ENCODE data around the gene MBD3.

Gene MBD3

DNA sequence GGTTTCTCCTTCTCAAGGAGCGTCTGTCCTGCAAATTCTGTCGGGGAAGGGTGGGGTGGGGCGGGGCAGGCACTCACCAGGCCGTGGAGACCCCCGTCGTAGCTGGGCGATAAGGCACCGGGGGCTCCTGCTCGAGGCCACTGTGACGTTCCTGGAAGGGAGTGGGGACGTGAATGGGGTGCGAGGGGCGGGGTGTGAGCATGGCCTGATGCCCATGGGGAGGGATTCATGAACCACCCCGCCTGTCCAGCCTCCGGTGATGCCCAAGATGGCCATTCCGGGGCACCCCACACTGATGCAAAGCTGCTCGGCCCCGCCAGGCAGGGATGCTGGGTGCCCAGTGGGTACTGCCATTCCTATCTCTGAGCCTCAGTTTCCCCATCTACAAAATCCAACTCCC lies 27.0 kb upstream of the MBD3 start:
- no peak for DNase-seq (ENCODE audit: low read depth in 2 of 3, low spot score in 1 of 3)

DNA sequence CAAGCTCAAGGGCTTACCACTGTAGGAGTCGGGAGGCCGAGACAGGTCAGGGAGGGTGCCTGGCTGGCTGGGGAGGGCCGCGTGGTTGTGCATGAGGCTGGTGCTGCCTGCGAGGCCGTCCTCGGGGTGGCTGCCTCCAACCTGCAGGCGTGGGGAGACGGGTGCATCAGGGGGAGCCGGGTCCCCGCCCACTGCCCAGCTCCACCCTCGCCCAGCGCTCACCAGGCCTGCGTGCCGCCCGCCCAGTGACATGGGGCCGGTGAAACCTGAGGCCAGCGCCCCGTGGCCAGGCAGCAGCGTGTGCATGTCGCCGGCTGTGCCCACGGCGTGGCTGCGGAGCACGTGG lies 26.4 kb upstream of the MBD3 start:
- DNase-seq (ENCODE audit: low read depth in 2 of 3, low spot score in 1 of 3): no peak

DNA sequence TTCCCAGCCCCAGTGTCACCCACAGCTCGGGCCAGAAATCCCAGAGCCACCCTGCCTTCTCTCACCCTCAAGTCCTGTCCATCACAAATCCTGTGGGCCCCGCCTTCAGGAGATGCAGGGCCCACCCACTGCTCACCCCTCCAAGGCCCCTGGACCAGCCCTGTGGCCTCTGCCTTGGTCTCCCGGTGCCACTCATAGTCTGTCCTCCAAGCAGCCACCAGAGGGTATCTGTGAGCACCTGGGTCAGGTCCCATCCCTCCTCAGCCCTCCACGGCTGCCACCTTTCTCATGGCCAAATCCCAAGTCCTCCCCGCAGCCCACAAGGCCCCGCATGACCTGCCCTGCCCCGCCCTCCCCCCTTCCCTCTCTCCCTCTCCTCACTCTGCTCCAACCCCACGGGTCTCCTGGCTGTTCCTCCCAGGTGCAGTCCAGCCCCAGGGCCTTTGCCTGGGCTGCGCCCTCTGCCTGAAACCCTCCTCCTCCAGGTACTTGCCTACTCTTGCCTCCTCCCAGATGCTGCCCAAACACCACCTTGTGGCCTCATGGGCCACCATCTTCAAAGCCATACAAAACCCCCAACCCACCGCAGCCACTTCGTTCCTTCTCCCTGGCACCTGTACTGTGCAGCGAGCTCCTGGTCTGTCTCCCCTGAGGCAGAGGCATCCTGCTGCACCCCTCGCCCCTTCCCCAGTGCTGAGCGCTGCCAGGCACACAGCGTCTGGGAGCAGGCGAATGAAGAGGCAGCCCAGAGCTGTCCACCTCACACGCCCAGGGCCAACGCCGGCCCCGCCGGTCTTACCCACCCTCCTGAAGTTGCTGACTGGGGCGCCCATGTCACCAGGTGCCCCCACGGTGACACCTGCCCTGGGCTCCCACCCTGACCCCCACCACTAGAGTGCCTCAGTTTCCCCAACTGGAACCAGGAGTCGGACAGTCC lies 25.8 kb upstream of the MBD3 start:
- no peak for DNase-seq (ENCODE audit: low read depth in 2 of 3, low spot score in 1 of 3)

DNA sequence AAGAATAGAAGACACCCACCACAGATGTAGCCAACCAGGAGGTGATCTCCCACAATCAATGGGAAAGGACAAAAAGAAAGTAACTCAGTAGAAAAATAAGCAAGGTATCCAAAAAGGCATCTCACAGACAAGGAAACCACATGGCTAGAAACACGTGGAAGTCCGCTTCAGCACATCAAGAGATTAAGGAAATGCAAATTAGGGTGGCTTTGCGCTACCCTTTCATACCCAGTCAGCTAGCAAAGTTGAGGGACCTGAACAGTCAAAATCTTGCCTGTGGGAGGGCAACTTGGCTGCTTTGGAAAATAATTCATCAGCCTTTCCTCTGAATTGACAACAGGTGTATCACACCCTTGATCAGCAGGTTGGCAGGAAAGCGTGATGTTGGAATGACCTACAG lies 24.2 kb upstream of the MBD3 start:
- no peak for DNase-seq (ENCODE audit: low read depth in 2 of 3, low spot score in 1 of 3)

DNA sequence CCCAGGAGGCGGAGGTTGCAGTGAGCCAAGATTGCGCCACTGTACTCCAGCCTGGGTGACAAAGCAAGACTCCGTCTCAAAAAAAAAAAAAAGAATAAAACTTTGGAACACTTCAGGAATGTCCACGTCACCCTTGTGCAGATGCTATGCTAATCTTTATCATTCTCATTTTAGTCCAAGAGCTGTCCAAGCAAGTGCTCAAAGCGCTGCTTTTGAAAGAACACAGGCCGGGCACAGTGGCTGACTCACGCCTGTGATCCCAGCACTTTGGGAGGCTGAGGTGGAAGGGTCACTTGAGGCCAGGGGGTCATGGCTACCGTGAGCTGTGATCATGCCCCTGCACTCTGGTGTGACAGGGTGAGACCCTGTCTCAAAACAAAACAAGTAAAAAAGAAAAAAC lies 23.7 kb upstream of the MBD3 start:
- no peak for DNase-seq (ENCODE audit: low read depth in 2 of 3, low spot score in 1 of 3)

DNA sequence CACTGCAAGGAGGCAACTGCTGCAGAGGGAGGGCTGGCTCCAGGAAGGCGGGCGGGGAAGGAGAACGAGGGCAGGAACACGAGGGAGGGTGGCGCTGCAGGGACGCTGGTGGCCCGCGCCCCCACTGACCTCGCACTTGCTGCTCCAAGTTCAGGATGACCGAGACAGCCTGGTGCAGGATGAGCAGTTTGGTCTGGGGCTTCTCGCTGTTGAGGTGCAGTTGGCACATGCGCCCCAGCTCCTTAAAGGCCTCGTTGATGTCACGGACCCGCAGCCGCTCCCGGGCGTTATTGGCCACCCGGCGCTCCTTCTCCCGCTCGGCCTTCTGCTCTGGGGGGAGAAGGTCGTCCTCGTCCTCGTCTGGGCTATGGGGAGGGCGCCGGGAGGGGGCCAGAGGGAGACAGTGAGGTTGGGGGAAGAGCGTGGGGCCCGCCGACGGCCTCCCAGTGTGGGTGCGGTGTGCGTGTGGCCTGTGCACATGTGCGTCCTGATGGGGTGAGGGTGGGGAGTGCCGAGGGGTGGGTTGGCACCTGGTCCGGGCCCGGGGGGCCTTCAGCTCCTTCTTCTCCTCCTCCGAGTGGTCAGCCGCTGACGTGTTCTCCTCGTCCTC lies 22.6 kb upstream of the MBD3 start:
- DNase-seq (ENCODE audit: low read depth in 2 of 3, low spot score in 1 of 3): no peak

DNA sequence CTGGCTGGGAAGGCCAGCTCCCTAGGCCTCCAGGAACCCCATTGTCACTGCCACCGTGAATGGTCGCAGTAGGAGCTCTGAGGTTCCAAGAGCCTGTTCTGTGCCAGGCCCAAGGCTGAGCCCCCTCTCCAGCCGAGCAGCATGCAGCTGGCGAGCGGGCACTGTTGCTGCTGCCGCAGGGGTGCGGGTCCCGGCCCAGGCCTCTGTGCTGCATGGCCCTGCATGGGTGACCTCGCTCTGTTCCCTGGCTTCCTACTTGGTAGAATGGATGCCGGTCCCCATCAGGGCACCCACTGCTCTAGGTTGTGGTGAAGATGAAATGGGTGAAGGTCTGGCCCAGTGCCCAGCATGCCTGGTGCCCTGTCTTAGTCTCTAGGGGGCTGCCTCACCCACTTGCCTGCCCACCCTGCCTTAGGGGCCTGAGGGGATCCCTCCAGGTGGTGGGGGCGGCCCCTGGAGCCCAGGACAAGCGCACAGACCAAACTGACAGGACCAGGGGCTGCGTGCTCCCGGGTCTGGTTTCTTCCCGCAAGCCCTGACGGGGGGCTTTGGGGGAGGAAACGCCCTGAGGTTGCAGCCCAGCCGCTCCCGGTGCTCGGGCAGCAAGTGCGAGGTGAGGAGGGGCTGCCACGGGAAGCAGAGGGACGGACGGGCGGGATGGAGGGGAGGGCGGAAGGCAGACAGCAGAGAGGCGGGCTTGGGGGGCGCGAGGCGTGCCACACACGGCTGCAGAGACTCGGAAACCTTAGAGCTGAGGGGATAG lies 21.3 kb upstream of the MBD3 start:
- DNase-seq (ENCODE audit: low read depth in 2 of 3, low spot score in 1 of 3): no peak

DNA sequence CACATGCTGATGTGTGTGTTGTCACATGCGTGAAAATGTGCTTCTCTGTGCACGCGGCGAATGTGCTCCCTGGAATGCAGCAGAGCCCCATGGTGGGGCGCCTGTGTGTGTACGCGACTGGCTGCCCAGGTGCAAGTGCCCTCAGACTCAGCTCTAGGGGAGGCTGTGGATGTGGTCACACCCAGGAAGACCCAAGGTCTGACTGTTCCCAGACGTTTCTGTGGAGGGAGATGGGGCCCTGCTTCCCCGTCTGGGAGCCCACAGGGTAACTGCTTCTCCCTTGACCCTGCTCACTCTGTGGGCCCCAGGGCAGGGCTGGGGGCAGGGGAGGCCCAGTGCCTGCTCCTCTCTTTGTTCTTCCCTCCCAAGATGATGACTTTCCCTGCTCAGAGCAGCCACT lies 20.5 kb upstream of the MBD3 start:
- no peak for DNase-seq (ENCODE audit: low read depth in 2 of 3, low spot score in 1 of 3)

DNA sequence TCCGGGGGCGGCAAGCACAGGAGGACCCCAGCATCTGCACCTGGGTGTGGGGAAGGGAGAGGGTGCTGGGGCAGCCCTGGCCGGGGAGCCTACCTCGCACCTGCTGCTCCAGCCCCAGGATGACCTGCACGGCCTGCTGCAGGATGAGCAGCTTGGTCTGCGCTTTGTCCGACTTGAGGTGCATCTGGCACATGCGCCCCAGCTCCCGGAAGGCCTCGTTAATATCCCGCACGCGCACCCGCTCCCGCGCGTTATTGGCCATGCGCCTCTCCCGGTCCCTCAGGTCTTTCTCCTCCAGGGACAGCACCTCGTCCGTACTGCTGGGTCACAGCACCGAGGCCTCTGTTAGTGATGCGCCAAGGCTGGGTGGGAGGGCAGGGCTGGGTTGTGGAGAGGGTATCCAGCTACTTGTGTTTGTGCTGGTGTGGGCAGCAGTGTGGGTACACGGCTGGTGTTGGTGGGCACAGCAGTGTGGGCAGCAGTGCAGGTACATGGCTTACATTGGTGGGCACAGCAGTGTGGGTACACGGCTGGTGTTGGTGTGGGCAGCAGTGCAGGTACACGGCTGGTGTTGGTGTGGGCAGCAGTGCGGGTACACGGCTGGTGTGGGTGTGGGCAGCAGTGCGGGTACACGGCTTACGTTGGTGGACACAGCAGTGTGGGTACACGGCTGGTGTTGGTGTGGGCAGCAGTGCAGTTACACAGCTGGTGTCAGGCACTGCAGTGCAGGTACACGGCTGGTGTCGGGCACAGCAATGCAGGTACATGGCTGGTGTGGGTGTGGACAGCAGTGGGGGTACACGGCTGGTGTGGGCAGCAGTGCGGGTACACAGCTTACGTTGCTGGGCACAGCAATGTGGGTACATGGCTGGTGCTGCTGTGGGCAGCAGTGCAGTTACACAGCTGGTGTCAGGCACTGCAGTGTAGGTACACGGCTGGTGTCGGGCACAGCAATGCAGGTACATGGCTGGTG lies 19.7 kb upstream of the MBD3 start:
- DNase-seq (ENCODE audit: low read depth in 2 of 3, low spot score in 1 of 3): no peak

DNA sequence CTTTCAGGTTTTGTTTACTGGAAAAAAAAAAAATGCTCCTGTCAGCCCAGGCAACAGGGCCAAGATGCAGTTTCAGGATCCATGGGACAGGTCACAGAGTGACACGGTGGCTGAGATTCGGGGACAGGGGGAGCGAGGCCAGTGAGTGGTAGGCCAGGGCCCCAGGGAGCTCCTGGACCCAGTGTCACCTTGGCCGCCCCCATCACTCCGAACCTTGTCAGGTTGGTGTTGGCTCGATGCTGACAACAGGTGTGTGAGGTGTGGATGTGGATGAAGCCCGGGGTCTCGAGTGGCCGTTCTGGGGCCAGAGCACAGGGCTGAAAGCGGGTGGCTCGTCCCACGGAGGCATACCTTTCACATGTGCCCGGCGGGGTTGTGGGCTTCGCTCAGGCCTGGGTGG lies 18.7 kb upstream of the MBD3 start:
- no peak for DNase-seq (ENCODE audit: low read depth in 2 of 3, low spot score in 1 of 3)

DNA sequence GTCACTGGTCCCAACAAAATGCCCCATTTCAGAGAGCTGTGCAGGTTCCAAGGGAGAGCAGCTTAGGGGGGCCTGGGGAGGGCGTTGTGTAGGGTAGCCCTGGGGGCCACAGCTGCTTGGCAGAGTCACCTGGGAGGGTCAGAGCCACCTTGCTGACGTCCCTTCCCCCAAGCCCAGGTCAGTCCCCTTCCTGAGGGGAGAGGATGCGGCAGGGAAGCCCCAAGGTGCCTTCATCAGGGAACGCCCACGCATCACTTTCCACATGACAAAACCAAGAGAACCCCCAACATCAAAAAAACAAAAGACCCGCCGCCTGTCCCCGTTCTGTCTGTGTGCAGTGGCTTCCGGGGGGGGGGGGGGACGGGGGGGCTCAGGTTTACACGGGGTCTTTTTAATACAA lies 17.9 kb upstream of the MBD3 start:
- DNase-seq (ENCODE audit: low read depth in 2 of 3, low spot score in 1 of 3): no peak

DNA sequence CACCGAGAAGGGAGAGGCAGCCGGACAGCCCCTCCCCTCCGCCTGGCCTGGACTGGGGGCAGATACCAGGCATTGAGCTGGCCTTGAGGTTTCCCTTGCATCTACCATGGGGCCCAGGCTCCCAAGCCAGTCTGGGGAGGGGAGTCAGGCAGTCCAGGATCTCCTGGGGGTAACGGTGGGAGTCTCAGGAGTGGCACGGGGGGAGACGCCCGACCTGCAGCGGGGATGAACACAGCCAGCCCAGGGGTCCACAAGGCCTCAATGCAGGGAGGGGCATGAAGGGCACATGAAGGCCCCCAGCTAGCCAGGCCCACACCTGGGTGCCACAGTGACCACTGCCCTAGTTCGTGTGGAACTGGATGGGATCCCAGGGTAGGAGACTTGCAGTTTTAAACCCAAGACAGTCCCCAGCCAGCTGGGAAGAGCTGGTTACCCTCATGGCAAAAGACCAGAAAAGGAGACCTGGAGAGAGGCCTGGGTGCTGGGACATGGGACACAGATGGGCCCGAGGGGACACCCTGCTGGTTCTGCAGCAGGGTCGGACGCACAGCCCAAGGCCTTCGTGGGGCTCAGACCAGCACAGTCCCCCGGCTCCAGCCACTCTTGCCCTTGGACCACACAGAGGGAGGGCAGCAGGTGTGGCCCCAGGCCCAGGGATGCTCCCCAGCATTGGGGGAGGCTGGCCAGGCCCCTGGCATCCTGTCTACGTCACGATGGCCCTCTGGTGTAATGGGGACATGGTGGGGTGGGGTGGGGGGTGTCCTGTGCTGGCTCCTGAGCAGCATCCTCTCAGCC lies 17.2 kb upstream of the MBD3 start:
- no peak for DNase-seq (ENCODE audit: low read depth in 2 of 3, low spot score in 1 of 3)

DNA sequence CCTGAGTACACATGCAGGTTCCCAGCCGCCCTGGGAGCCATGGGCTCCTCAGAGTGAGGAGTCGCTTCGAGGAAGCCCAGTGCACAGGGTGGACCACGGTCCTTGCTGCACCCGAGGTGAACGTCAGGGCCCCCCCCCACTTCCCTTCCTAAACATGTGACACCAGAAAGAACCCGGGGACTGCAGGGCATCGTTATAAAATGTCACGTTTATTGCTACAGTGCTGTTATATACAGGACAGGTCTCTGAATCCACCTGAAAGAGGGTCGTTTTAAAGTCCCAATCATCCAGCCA lies 16.4 kb upstream of the MBD3 start:
- no peak for DNase-seq (ENCODE audit: low read depth in 2 of 3, low spot score in 1 of 3)

DNA sequence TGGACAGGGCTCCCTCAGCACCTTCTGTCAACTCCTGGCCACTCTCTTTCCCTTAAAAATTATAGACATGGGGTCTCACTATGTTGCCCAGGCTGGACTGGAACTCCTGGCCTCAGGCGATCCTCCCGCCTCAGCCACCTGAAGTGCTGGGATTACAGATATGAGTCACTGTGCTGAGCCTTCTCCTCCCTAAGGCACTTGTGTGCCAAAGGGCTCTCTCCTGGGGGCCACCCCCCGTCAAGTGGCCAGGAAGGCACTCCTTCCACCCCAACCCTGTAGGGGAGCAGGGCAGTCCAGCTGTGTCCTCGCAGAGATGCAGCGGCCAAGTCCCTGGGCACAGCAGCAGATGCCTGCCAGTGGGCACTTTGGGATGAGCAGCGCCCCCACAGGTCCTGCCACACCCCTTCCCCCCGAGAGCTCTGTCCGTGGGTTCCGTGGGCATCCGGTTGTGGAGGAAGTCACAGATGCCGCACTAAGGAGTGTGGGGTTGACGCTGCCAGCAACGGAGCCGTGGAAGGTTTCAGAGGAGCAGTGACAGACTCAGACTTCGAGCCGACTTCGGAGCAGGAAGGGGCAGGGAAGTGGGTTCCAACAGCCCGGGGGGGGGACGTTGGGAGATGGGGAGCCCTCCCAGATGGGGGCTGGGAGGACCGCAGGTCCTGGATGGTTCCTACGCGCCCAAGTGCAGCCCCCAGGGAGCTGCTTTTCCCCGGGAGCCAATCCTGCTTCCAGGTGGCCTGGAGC lies 15.9 kb upstream of the MBD3 start:
- no peak for DNase-seq (ENCODE audit: low read depth in 2 of 3, low spot score in 1 of 3)

DNA sequence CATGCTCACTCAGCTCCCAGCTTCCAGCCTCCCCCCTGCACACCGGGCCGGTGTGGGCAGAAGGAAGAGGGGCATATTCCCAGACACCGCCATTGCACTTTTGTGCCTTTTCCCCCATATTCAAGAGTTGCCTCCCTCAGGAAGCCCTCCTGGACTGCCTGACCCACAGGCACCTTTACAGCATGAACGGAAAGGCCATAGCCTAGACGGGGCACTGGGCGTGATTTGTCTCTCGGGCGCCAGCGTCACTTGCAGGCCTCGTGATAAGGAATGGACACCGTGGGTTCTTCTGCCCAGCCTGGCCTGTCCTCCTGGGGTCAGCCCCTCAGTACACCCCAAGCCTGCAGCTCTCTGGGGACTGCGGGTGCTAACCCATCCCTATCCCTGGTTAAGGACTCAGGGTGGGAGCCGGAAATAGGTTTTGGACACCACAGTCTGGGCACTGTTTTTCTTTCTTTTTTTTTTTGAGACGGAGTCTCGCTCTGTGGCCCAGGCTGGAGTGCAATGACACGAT lies 13.5 kb upstream of the MBD3 start:
- DNase-seq (ENCODE audit: low read depth in 2 of 3, low spot score in 1 of 3): no peak

DNA sequence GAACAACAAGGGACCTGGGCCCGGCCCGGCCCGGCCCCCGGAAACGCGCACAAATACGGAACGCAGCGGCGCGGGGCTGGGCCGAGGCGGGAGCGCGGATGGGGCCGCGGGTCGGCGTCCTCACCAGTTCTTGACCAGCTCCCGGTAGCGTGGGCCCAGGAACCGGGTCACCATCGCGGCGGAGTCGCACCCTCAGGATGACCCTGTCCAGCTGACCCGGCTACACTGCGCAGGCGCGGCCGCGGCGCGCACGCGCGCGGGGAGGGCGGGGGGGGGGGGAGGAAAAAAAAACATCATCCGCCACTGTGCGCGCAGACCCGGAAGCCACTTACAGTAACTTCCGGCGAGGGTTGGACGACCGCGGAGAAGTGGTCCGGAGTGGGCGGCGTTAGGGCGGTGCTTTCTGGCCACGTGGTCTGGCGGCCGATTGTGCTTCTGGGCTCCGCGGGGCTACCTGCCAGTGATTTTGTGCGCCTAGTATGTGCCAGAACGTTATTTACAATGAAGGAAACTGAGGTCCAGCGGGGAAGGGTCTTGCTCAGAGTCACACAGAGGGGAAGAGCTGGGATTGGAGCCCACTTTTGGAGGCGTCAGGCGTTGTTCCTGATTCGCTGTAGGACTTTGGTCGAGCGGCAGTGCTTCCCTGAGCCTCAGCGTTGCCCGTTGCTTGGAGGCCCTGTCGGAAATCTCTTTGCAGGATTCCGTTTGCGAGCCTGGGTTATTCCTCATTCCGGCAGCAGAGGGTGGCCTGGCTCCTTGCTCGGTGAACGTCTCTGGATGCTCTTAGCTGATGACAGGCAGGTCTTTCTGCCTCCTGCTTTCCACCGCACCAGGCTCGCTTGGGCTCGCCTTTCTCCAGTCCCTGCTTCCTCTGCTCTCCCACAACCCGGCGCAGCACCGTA lies 12.8 kb upstream of the MBD3 start, which contains the start of gene UQCR11:
Gene UQCR11 (minus strand): TSS at position 227 of the 902 bp plus-strand sequence. CDS start 53 bp downstream, at position 174.
- DNase-seq (ENCODE audit: low read depth in 2 of 3, low spot score in 1 of 3): peak; percentile 89 to 91 (median 90)

DNA sequence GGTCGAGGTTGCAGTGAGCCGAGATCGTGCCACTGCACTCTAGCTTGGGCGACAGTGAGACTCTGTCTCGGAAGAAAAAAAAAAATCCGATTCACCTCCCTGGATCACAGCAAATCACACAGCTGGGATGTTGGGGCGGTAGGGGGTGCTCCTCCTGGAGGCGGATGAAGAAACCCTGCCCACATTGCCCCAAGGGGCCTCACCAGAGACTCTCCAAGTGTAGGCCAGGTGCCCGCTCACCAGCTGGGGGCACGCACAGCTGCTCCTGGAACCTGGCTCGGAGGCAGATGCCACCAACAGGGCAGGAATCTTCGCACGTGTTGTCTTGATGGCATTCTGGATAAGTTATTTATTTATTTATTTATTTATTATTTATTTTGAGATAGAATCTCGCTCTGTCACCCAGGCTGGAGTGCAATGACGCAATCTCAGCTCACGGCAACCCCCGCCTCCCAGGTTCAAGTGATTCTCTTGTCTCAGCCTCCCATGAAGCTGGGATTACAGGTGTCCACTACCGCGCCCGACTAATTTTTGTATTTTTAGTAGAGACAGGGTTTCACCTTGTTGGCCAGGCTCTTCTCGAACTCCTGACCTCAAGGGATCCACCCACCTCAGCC lies 9.5 kb upstream of the MBD3 start:
- no peak for DNase-seq (ENCODE audit: low read depth in 2 of 3, low spot score in 1 of 3)

DNA sequence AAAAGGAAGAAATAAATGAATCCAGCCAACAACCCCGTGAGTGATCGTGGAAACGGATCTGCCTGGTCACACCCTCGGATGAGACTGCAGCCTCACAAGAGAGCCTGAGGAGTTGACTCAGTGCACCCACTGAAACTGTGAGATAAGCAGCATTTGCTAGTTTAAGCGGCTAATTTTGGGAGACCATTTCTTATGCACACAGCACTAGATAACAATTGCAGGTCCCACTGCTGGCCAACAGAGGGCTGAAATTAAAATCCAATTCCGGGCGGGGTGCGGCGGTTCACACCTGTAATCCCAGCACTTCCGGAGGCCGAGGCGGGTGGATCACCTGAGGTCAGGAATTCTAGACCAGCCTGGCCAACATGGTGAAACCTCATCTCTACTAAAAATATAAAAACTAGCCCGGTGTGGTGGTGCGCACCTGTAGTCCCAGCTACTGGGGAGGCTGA lies 9.0 kb upstream of the MBD3 start:
- no peak for DNase-seq (ENCODE audit: low read depth in 2 of 3, low spot score in 1 of 3)
